Suprapubic skin (tissue), 4 donors: ENCODE data around the gene ARHGAP25. TPM values are rescaled to one million over a fixed set of nuclear protein-coding genes. Genes with fewer than 3 reads are reported as not detected.

Experiments used
- DNase-seq, 2 donors: peaks; one replicate each; pipeline ENCODE4 v3.0.0-alpha.2; 2019; ENCODE audit warnings: low spot score in 2 of 2
- H3K27ac ChIP-seq: fragments of 200-600 bp; sonication (generic); one replicate; pipeline ENCODE4 v1.5.1; 2019
- H3K27me3 ChIP-seq: fragments of 200-600 bp; sonication (generic); one replicate; pipeline ENCODE4 v1.5.1; 2019
- H3K36me3 ChIP-seq: fragments of 200-600 bp; sonication (generic); one replicate; pipeline ENCODE4 v1.5.1; 2019
- H3K4me1 ChIP-seq: fragments of 200-600 bp; sonication (generic); one replicate; pipeline ENCODE4 v1.5.1; 2019
- H3K4me3 ChIP-seq: fragments of 200-600 bp; sonication (generic); one replicate; pipeline ENCODE4 v1.5.1; 2019; ENCODE audit warnings: mild to moderate bottlenecking
- H3K9me3 ChIP-seq: fragments of 200-600 bp; sonication (generic); one replicate; pipeline ENCODE4 v1.5.1; 2019
- CTCF ChIP-seq, 2 donors: fragments of 200-600 bp in 1 of 2; fragments of 450-650 bp in 1 of 2; sonication (generic) in 1 of 2; IDR thresholded peaks; one replicate each; pipeline ENCODE4 v1.5.1; 2016 to 2019; ENCODE audit warnings: antibody characterized with exemption in 2 of 2, mild to moderate bottlenecking in 1 of 2, moderate library complexity in 1 of 2
- EP300 ChIP-seq: sonication (generic); formaldehyde crosslinking; IDR thresholded peaks from one replicate; pipeline ENCODE4 v1.6.1; 2017; ENCODE audit warnings: antibody characterized with exemption
- POLR2A ChIP-seq, 2 donors: fragments of 450-650 bp; IDR thresholded peaks; one replicate each; pipeline ENCODE4 v1.6.1; 2017; ENCODE audit warnings: antibody characterized with exemption in 2 of 2, mild to moderate bottlenecking in 2 of 2, moderate library complexity in 2 of 2
- POLR2AphosphoS5 ChIP-seq, 3 donors: sonication (generic); formaldehyde crosslinking; IDR thresholded peaks; one replicate each; pipeline ENCODE4 v1.6.1; 2017; ENCODE audit warnings: antibody characterized with exemption in 3 of 3
- WGBS: methylation state at CpG from one replicate; pipeline ENCODE4 v1.1.5; 2018; 5-methylcytosine and 5-hydroxymethylcytosine counted together
- total RNA-seq, 4 donors: library from RNA; depleted of rRNA; stranded (reverse); fragments of >200 nt; gene quantifications; one replicate each; pipeline ENCODE4 v1.1.0, GENCODE V29; 2016

Gene ARHGAP25
- total RNA-seq, 4 donors from 2014 or later = 2.0 to 10.9 (median 6.1) TPM

DNA sequence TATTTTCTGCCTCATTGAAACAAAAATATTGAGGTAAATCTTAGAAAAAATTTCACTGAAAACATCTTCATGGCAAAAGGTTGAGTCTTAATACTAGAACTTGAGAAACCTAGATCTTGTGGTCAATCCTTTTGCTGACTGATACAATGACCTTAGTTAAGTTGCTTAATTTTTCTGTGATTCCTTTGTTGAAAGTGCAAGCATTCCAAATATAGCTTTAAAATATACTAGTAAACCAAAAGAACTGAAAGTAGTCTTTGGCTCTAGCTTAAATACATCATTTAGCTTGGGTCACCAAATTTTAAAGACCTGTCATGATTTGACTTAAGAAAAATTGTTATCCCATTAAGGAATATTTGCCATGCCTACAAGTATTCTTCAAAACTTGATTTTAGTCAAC, 119.9 kb downstream of the ARHGAP25 start:
- no peak for TF ChIP-seq POLR2A (IDR thresholded peaks at IDR 0.05)
- TF ChIP-seq CTCF (IDR thresholded peaks at IDR 0.05) = no peak
- no peak for TF ChIP-seq EP300
- TF ChIP-seq POLR2AphosphoS5 (IDR thresholded peaks at IDR 0.05) = no peak
- DNase-seq = no peak
- H3K4me1 ChIP-seq = no peaks in the 10 kb centered on the region
- H3K4me3 ChIP-seq = no peak overlapping the region
- no peak overlapping the region for H3K27ac ChIP-seq
- H3K9me3 ChIP-seq = no peaks in the 10 kb centered on the region
- no peaks in the 10 kb centered on the region for H3K27me3 ChIP-seq
- H3K36me3 ChIP-seq = no peaks in the 10 kb centered on the region

GRCh38 chr2:68855550-68855949, 120.9 kb downstream of the ARHGAP25 start:
- DNase-seq = no peak
- Histone ChIP-seq H3K27ac (no peak overlapping the region), H3K4me1 (no peaks in the 10 kb centered on the region), H3K27me3 (no peaks in the 10 kb centered on the region), H3K4me3 (no peak overlapping the region), H3K36me3 (no peaks in the 10 kb centered on the region), H3K9me3 (no peaks in the 10 kb centered on the region)
- WGBS = 59% methylated on average over 3 of the region's 3 CpGs
- TF ChIP-seq EP300 (no peak), POLR2A (IDR thresholded peaks at IDR 0.05) (no peak), POLR2AphosphoS5 (IDR thresholded peaks at IDR 0.05) (no peak), CTCF (IDR thresholded peaks at IDR 0.05) (no peak)

DNA sequence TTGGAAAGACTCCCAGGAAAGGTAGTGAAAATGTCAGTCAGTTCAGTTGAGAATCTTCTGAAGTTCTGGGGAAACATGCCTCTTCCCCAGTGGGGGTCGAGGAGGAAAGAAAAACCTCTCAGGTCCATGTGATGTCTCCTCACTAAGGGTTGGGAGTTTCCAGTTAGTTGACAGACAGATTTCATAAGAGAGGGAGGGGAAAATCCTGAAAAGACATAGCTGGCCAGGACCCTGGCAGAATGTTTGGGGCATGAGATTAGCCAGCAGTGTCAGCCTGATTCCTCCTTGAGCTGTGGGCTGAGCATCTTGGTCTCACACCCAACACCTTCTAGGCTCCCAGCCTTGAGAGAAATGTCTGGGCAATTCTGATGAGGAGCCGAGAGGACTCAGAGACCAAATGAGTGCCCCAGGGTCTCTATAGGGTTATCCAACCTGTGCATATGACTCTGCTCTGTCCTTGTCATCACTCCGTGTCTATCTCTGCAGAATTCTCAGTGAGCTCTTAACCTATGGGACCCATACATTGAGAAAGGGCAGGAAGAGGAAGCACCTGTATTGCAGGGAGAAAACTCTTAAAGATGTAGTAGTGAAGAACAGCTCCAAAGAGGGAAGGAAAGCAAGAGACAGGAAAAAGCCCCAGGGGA, 122.7 kb downstream of the ARHGAP25 start:
- no peak for DNase-seq
- no peak overlapping the region for H3K4me3 ChIP-seq
- 79% methylated on average over 3 of the region's 3 CpGs for WGBS
- H3K36me3 ChIP-seq = no peaks in the 10 kb centered on the region
- H3K27ac ChIP-seq = no peak overlapping the region
- no peaks in the 10 kb centered on the region for H3K9me3 ChIP-seq
- H3K27me3 ChIP-seq = no peaks in the 10 kb centered on the region
- H3K4me1 ChIP-seq = no peaks in the 10 kb centered on the region
- TF ChIP-seq POLR2A (IDR thresholded peaks at IDR 0.05) (no peak), POLR2AphosphoS5 (IDR thresholded peaks at IDR 0.05) (no peak), CTCF (IDR thresholded peaks at IDR 0.05) (no peak), EP300 (no peak)

DNA sequence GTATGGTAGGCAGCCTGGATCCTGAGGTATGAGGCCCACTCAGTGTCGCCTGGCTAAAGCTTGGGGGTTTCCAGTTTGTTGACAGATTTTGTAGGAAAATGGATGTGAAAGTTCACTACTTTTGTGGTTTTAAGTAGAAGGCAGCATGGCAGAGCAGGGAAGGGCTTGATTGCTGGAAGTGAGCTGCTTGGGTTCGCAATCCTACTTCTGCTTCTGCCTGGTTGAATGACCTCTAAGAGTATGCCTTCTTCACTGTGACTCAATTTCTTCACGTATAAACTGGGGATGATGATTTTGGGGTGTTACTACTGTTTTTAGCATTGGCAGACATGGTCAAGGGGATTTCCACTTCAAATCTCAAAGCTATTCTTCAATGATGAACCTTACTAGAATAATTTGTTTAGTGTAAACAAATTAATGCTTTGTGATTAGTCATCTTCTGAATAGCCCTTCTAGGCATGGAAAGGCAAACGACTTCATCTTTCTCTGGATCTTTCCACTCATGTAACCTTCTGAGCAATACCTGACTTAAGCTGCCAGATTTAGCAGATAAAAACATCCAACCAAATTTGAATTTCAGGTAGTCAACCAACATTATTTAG, 123.3 kb downstream of the ARHGAP25 start:
- Histone ChIP-seq H3K4me1 (no peaks in the 10 kb centered on the region), H3K36me3 (no peaks in the 10 kb centered on the region), H3K9me3 (no peaks in the 10 kb centered on the region), H3K4me3 (no peak overlapping the region), H3K27ac (no peak overlapping the region), H3K27me3 (no peaks in the 10 kb centered on the region)
- TF ChIP-seq CTCF (IDR thresholded peaks at IDR 0.05) (no peak), EP300 (no peak), POLR2AphosphoS5 (IDR thresholded peaks at IDR 0.05) (no peak), POLR2A (IDR thresholded peaks at IDR 0.05) (no peak)
- WGBS = 60% methylated on average over 4 of the region's 4 CpGs
- DNase-seq = no peak

DNA sequence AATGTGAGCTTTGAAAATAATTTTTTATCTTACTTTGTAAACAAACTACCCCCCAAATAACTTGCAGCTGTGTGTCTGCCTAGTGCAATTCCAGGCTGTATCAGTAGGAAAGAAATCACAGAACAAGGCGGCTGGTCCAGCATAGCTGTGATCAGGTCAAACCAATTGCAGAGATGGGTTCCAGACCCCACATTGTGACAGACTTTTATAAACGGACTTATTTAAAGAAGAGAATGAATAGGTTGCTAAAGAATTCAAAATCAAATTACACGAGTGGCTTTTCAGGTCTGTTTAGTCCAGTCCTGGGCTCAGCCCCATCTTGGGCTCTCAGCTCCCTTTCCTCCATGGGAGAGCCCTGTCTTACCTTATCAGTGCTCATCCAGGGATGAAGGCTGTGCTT, 125.5 kb downstream of the ARHGAP25 start:
- H3K27me3 ChIP-seq = no peaks in the 10 kb centered on the region
- H3K36me3 ChIP-seq = no peaks in the 10 kb centered on the region
- H3K27ac ChIP-seq = no peak overlapping the region
- DNase-seq = no peak
- H3K4me3 ChIP-seq = no peak overlapping the region
- WGBS = 68% methylated on average over 3 of the region's 3 CpGs
- H3K4me1 ChIP-seq = no peaks in the 10 kb centered on the region
- no peak for TF ChIP-seq CTCF (IDR thresholded peaks at IDR 0.05)
- no peaks in the 10 kb centered on the region for H3K9me3 ChIP-seq
